Epithelial cell of proximal tubule (primary cell): Measurements from ENCODE around the gene LAMB4. TPM values are rescaled to one million over a fixed set of nuclear protein-coding genes. Genes with fewer than 3 reads are reported as not detected.

ENCODE experiments used
- DNase-seq: peaks from one replicate; pipeline ENCODE4 v3.0.0-alpha.2; 2011; ENCODE audit warnings: low read depth
- H3K4me3 ChIP-seq: 2 replicates; pipeline ENCODE4 v1.5.1; 2011; ENCODE audit warnings: low read depth, mild to moderate bottlenecking, low read length
- CTCF ChIP-seq: conservative IDR thresholded peaks from 2 replicates; pipeline ENCODE4 v1.5.1; 2012; ENCODE audit warnings: low read depth, mild to moderate bottlenecking, low read length
- total RNA-seq: library from RNA; depleted of rRNA; stranded (reverse); fragments of >200 nt; gene quantifications from 2 replicates; pipeline ENCODE4 v1.2.3, GENCODE V29; 2015

LAMB4 gene
- total RNA-seq, 1 donor from 2014 or later, result 0.46 TPM

DNA sequence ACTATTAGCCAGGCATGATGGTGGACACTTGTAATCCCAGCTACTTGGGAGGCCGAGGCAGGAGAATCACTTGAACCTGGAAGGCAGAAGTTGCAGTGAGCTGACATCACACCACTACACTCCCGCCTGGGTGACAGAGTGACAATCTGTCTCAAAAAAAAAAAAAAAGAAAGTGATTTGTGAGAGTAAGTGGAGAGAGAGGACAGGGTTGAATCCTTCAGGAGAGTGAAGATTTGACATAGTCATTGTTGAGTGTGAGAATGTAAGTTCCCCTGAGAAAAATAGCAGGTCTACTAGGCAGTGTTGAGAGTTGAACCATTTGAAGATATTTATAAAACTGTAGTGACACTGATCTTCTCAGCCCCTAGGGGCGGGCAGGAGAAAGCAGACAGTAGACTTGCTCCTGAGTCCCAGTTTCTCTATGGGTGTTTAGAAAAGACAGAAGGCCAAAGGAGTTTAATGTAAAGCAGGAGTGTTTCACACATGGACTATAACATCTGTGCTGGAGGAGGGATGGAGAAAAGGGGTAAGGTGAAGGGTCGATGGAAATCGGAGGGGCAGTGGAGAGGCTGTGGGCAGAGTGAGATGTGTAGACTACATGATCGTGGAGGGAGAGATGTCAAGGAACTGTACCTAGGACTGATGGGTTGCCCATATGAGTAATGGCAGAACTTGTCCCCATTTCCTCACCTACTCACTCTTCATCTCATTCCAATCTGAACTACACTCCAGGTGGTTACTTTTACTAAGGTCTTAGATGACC is 13.7 kb upstream of the LAMB4 start:
- no peak for DNase-seq
- no peak overlapping the region for H3K4me3 ChIP-seq
- TF ChIP-seq CTCF, result no peak

GRCh38 chr7:108142675-108143259 is 12.6 kb upstream of the LAMB4 start:
- DNase-seq, result no peak
- no peak for TF ChIP-seq CTCF
- H3K4me3 ChIP-seq, result no peak overlapping the region

- no peak for DNase-seq
- H3K4me3 ChIP-seq, result no peak overlapping the region
- no peak for TF ChIP-seq CTCF
These were observed 12.0 kb upstream of the LAMB4 start for GRCh38 chr7:108142180-108142579.

GRCh38 chr7:108140671-108141070 is 10.5 kb upstream of the LAMB4 start:
- no peak for TF ChIP-seq CTCF
- DNase-seq, result no peak
- no peak overlapping the region for H3K4me3 ChIP-seq

- no peak for DNase-seq
- no peak overlapping the region for H3K4me3 ChIP-seq
- no peak for TF ChIP-seq CTCF
These were observed 8.8 kb upstream of the LAMB4 start for GRCh38 chr7:108138911-108139310.

DNA sequence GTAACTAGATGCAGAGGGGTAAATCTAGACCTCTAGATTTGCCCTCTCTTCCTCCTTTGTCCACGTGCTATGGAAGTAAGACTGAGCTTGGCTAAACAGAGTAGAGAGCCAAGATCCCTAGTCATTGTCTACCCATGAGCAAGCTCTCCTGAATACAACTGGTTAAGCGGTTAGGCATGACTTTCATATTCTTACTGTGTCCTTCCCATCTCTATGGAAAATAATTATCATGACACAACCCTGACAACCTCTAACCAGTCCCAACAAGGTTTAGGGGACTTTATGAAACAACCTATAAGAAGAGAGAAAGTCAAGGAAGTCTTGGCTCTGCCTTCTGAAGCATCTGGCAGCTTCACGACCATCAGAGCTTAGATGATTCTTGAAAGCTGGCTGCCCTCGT is 7.8 kb upstream of the LAMB4 start:
- no peak for TF ChIP-seq CTCF
- H3K4me3 ChIP-seq, result no peak overlapping the region
- DNase-seq, result no peak

DNA sequence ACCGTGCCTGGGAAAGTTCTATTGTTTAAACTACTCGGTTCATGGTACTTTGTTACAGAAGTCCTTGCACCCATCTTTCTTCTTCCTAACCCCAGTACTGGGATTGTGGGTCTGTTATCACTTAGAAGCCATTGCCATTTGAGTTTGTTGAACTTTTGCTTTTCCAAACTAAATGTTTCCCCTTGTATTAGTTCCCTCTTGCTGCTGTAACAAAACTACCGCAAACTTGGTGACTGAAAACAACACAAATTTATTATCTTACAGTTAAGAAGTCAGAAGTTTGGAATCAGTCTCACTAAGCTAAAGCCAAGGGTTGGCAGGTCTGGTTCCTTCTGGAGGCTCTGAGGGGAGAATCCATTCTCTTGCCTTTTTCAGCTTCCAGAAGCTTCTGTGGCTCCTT is 6.9 kb upstream of the LAMB4 start:
- H3K4me3 ChIP-seq, result no peak overlapping the region
- no peak for DNase-seq
- TF ChIP-seq CTCF, result no peak
